Right lobe of liver (tissue), 6 donors: ENCODE results near the gene MARK2. TPM values are rescaled to one million over a fixed set of nuclear protein-coding genes. Genes with fewer than 3 reads are reported as not detected.

Experiments
- ATAC-seq, 4 donors: fragments of 200-7000 bp; cut with Tn5 transposase; one replicate each; pipeline ENCODE4 v1.9.1; 2020; ENCODE audit warnings: mild to moderate bottlenecking in 4 of 4, moderate library complexity in 4 of 4
- DNase-seq, 3 donors: peaks; one replicate each; pipeline ENCODE4 v3.0.0-alpha.2; 2020
- H3K27ac ChIP-seq, 3 donors: fragments of 200-600 bp; one replicate each; pipeline ENCODE4 v1.8.0; 2022
- H3K27me3 ChIP-seq, 2 donors: fragments of 200-600 bp; one replicate each; pipeline ENCODE4 v1.8.0; 2022
- H3K36me3 ChIP-seq, 4 donors: fragments of 200-600 bp; sonication (generic) in 1 of 4; one replicate each; pipeline versions ENCODE4 v1.5.1 to v1.8.0; 2017 to 2022; ENCODE audit warnings: control low read depth in 1 of 4
- H3K4me1 ChIP-seq, 4 donors: fragments of 200-600 bp; sonication (generic) in 1 of 4; one replicate each; pipeline versions ENCODE4 v1.5.1 to v1.8.0; 2017 to 2022; ENCODE audit warnings: control low read depth in 1 of 4
- H3K4me3 ChIP-seq, 3 donors: fragments of 200-600 bp; one replicate each; pipeline ENCODE4 v1.8.0; 2022
- H3K9me3 ChIP-seq, 4 donors: fragments of 200-600 bp; sonication (generic) in 1 of 4; one replicate each; pipeline versions ENCODE4 v1.5.1 to v1.8.0; 2017 to 2022; ENCODE audit warnings: control low read depth in 1 of 4
- POLR2A ChIP-seq: fragments of 450-650 bp; IDR thresholded peaks from one replicate; pipeline ENCODE4 v1.6.1; 2017; ENCODE audit warnings: antibody characterized with exemption, mild to moderate bottlenecking
- WGBS: methylation state at CpG from one replicate; pipeline ENCODE4 v1.1.6; 2018; ENCODE audit warnings: low coverage, low lambda C conversion rate; ENCODE audit not compliant: insufficient coverage; ENCODE audit errors: missing lambda C conversion rate; 5-methylcytosine and 5-hydroxymethylcytosine counted together
- intact Hi-C, 2 donors: fragments of 100-400 bp; cut with DNase I; formaldehyde crosslinking; loops; one replicate each; pipeline versions ENCODE4 v1.11.2 to v1.14.1; 2022
- total RNA-seq, 6 experiments: library from RNA; depleted of rRNA in 2 of 6; stranded (reverse); fragments of >200 nt in 2 of 6; fragmentation: NEBNext Ultra II Directional in 3 of 6; extraction: Animal tissue kit (Norgen Biotek cat#: 25700) in 3 of 6; gene quantifications; one replicate each; pipeline versions ENCODE4 v1.1.0 to v1.2.4, GENCODE V29; 2016 to 2023
- TF ChIP-seq, protein P1 (sequence below), 4 donors: fragments of 200-600 bp in 3 of 4; fragments of 450-650 bp in 1 of 4; IDR thresholded peaks; one replicate each; pipeline versions ENCODE4 v1.5.1 to v1.8.0; 2016 to 2022; ENCODE audit warnings: antibody characterized with exemption in 4 of 4, mild to moderate bottlenecking in 2 of 4
- donor health status: DM: no; HTN: yes; CAD: no.
- donor health status: DM: no; HTN: no; CAD: no.
- donor health status: DM: no; HTN: no; CAD: no.
- donor health status: DM: no; HTN: yes; CAD: no.
- donor health status: DM: no; HTN: yes; CAD: no.

Gene MARK2
- total RNA-seq, 6 experiments from 2014 or later, result 10.6 to 14.8 (median 12.2) TPM

DNA sequence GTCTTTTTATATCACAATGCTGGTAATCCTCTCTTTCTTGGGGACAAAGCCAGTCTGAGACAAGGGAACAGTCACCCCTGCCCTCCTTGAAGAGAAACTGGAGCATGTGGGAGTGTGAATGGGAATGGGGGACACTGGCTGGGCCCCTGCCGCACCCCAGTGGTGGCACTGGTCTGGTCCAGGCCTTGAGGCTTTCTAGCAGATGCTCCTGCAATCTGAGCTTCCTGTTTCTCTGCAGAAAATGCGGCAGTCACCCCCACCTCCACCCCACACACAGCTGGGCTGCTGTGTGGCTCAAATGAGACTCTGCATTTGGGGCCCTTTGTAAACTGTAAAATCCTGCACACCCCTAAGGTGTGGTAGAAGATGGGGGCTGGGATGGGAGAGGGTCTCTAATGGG is 6.6 kb upstream of the MARK2 start:
- DNase-seq (no peak), ATAC-seq (no peak)
- Histone ChIP-seq H3K27me3 (no peaks in the 10 kb centered on the region), H3K9me3 (no peaks in the 10 kb centered on the region), H3K36me3 (no peaks in the 10 kb centered on the region), H3K4me1 (peaks cover 0 to 3% (median 0%) of the 10 kb centered on the region in 4 donors), H3K4me3 (no peak overlapping the region), H3K27ac (no peak overlapping the region)
- intact Hi-C loops, result loop anchor here in 1 of 2 donors (10.0 kb wide), 1 partner anchor 112 kb away; no protein-coding TSS in a partner anchor
- TF ChIP-seq, protein P1, sequence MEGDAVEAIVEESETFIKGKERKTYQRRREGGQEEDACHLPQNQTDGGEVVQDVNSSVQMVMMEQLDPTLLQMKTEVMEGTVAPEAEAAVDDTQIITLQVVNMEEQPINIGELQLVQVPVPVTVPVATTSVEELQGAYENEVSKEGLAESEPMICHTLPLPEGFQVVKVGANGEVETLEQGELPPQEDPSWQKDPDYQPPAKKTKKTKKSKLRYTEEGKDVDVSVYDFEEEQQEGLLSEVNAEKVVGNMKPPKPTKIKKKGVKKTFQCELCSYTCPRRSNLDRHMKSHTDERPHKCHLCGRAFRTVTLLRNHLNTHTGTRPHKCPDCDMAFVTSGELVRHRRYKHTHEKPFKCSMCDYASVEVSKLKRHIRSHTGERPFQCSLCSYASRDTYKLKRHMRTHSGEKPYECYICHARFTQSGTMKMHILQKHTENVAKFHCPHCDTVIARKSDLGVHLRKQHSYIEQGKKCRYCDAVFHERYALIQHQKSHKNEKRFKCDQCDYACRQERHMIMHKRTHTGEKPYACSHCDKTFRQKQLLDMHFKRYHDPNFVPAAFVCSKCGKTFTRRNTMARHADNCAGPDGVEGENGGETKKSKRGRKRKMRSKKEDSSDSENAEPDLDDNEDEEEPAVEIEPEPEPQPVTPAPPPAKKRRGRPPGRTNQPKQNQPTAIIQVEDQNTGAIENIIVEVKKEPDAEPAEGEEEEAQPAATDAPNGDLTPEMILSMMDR (IDR thresholded peaks at IDR 0.05), result no peak
- no peak for TF ChIP-seq POLR2A
- 40% methylated on average over 1 of the region's 2 CpGs for WGBS

DNA sequence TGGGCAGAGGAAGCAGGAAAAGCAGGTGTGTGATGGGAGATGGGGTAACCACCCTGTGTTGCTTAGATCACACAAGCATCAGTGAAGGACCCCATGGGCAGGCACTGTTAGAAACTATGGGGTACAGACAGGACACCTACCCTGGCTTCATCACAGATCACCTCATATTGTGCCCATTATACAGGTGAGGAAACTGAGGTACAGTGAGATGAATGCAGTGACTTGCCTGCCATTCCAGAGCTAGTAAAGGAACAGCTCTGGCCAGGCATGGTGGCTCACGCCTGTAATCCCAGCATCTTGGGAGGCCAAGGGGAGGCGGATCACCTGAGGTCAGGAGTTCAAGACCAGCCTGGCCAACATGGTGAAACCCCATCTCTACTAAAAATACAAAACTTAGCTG is 5.9 kb upstream of the MARK2 start:
- intact Hi-C loops, result loop anchor here in 1 of 2 donors (10.0 kb wide), 1 partner anchor 112 kb away; no protein-coding TSS in a partner anchor
- TF ChIP-seq POLR2A, result no peak
- TF ChIP-seq, protein P1 (IDR thresholded peaks at IDR 0.05), result no peak
- no peak for DNase-seq

DNA sequence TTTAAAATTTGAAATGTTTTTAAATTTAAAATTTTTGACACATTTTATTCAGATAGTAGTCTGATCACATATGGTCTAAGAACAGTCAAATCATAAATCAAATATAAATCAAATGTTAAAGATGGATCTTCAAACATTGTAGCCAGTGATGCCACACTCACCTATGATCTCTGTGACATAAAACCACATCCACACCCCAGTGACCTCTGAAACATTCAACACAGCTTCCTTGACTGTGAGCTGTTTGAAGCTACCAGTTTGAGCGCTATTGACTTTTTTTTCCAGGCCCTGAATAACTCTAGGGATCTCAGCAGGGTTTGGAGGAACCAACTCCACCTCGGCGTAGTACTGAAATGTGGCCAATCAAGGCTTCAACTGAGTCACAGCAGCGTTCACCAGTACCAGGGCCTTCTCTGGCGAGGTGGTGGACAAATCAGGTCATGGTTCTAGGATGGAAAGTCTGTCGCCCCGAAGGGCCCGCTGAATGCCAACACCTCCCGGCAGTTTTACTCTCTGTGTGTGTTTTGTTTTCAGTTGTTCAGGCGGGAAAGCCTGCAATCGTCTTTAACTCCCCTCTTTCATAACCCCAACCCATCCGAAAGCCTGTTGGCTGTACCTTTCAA is 4.3 kb upstream of the MARK2 start:
- intact Hi-C loops, result loop anchor here (5.0 to 10.0 kb wide), 3 partner anchors 73 to 113 kb away; no protein-coding TSS in a partner anchor
- no peak overlapping the region for H3K4me3 ChIP-seq
- 91% methylated on average over 7 of the region's 12 CpGs for WGBS

More for the DNA sequence above, 5.9 kb upstream of the MARK2 start:
- H3K27ac ChIP-seq, result no peak overlapping the region
- H3K27me3 ChIP-seq, result no peaks in the 10 kb centered on the region
- no peaks in the 10 kb centered on the region for H3K9me3 ChIP-seq
- H3K4me3 ChIP-seq, result no peak overlapping the region
- ATAC-seq, result no peak
- peaks cover 0 to 7% (median 3%) of the 10 kb centered on the region in 4 donors for H3K4me1 ChIP-seq
- WGBS, result 100% methylated on average over 1 of the region's 2 CpGs
- H3K36me3 ChIP-seq, result no peaks in the 10 kb centered on the region

DNA sequence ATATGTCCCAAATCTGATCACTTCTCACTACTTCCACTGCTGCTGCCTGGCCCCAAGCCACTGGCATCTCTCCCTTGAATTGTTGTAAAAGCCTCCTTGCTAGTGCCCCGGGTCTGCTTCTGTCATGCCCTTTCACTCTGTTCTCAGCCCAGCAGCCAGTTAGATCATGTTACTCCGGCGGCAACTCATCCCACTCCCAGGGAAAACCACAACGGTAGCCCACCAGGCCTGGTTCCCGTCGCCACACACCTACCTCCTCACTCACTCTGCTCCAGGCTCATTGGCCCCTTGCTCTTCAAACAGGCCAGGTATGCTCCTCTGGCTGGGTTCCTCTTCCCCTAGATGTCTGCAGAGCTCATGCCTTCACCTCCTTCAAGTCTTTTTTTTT is 3.8 kb upstream of the MARK2 start:
- 82% methylated on average over 6 of the region's 6 CpGs for WGBS
- TF ChIP-seq POLR2A, result no peak
- TF ChIP-seq, protein P1 (IDR thresholded peaks at IDR 0.05), result no peak

More for the DNA sequence above, 4.3 kb upstream of the MARK2 start:
- no peak for ATAC-seq
- TF ChIP-seq, protein P1 (IDR thresholded peaks at IDR 0.05), result no peak
- TF ChIP-seq POLR2A, result no peak
- Histone ChIP-seq H3K27me3 (no peaks in the 10 kb centered on the region), H3K27ac (no peak overlapping the region), H3K36me3 (no peaks in the 10 kb centered on the region), H3K9me3 (no peaks in the 10 kb centered on the region), H3K4me1 (peaks cover 0 to 10% (median 5%) of the 10 kb centered on the region in 4 donors)
- no peak for DNase-seq

More for the DNA sequence above, 3.8 kb upstream of the MARK2 start:
- DNase-seq (no peak), ATAC-seq (no peak)
- Histone ChIP-seq H3K27ac (no peak overlapping the region), H3K36me3 (no peaks in the 10 kb centered on the region), H3K27me3 (no peaks in the 10 kb centered on the region), H3K4me3 (no peak overlapping the region), H3K9me3 (no peaks in the 10 kb centered on the region), H3K4me1 (peaks cover 0 to 10% (median 5%) of the 10 kb centered on the region in 4 donors)
- intact Hi-C loops, result loop anchor here (5.0 to 10.0 kb wide), 3 partner anchors 72 to 112 kb away; no protein-coding TSS in a partner anchor
